GM12878 (cell line): ENCODE measurements around the gene ST7. TPM values are rescaled to one million over a fixed set of nuclear protein-coding genes. Genes with fewer than 3 reads are reported as not detected.

Source experiments
- ATAC-seq: fragments of 200-7000 bp; cut with Tn5 transposase; 3 replicates; pipeline ENCODE4 v1.9.1; 2020; ENCODE audit warnings: mild to moderate bottlenecking, moderate library complexity
- BruUV-seq: library from RNA; stranded (reverse); fragments of 400-500 nt; replicated peaks from 2 replicates; lab custom pipeline; 2021; lab: Mats Ljungman, UMichigan
- CTCF ChIA-PET: fragments of 300-600 bp; sonication (Branson Sonifier 250); formaldehyde crosslinking; extraction: SDS; loops from one replicate; lab custom pipeline; 2021; ENCODE audit warnings: inconsistent platforms; lab: Yijun Ruan, JAX
- POLR2A ChIA-PET: fragments of 350-600 bp; formaldehyde crosslinking; extraction: SDS; loops from one replicate; lab custom pipeline; 2021; ENCODE audit warnings: inconsistent platforms; lab: Charles Lee
- RAD21 ChIA-PET: fragments of 300-600 bp; sonication (Branson Sonifier 250); formaldehyde crosslinking; loops from one replicate; lab custom pipeline; 2023; ENCODE audit warnings: antibody characterized with exemption; ENCODE audit not compliant: unreplicated experiment; lab: Charles Lee
- SMC1A ChIA-PET: fragments of 300-600 bp; sonication (Branson Sonifier 250); formaldehyde crosslinking; loops from one replicate; lab custom pipeline; 2023; ENCODE audit not compliant: unreplicated experiment, uncharacterized antibody; lab: Charles Lee
- DNase-seq: peaks from one replicate; pipeline ENCODE4 v3.0.0-alpha.2; 2011; ENCODE audit warnings: low read depth, low spot score
- FAIRE-seq: peaks from 3 replicates; lab custom pipeline; 2011; peaks lifted over from hg19 to GRCh38; lab: Jason Lieb, UNC
- H2AFZ ChIP-seq: 2 replicates; pipeline ENCODE4 v1.6.0; 2011; ENCODE audit warnings: low read depth, low read length, control low read depth; ENCODE audit not compliant: control insufficient read depth
- H3K27ac ChIP-seq: 2 replicates; pipeline ENCODE4 v1.5.1; 2011; ENCODE audit warnings: control low read depth; ENCODE audit not compliant: control insufficient read depth, insufficient read depth
- H3K27me3 ChIP-seq, 2 experiments: replicated peaks in 1 of 2; 2 replicates each; pipeline versions ENCODE4 v1.6.0 to v1.6.1; 2011; ENCODE audit warnings: low read length in 1 of 2; ENCODE audit not compliant: control insufficient read depth in 2 of 2, insufficient read depth in 2 of 2
- H3K36me3 ChIP-seq, 2 experiments: 2 replicates each; pipeline ENCODE4 v1.5.1; 2011; ENCODE audit warnings: low read length in 1 of 2; ENCODE audit not compliant: control insufficient read depth in 2 of 2, insufficient read depth in 2 of 2
- H3K4me1 ChIP-seq: 2 replicates; pipeline ENCODE4 v1.6.1; 2011; ENCODE audit warnings: mild to moderate bottlenecking, low read length, moderate library complexity, mixed read lengths; ENCODE audit not compliant: control insufficient read depth, insufficient read depth
- H3K4me2 ChIP-seq: 2 replicates; pipeline ENCODE4 v1.6.0; 2011; ENCODE audit warnings: control low read depth; ENCODE audit not compliant: control insufficient read depth, insufficient read depth
- H3K4me3 ChIP-seq: fragments of 200-600 bp; sonication (generic); 2 replicates; pipeline ENCODE4 v1.5.1; 2016
- H3K79me2 ChIP-seq: 2 replicates; pipeline ENCODE4 v1.6.0; 2011; ENCODE audit warnings: low read length; ENCODE audit not compliant: control insufficient read depth, insufficient read depth
- H3K9ac ChIP-seq: 2 replicates; pipeline ENCODE4 v1.8.0; 2011; ENCODE audit warnings: low read length, control low read depth, mixed read lengths; ENCODE audit not compliant: control insufficient read depth, insufficient read depth
- H3K9me3 ChIP-seq: replicated peaks from 3 replicates; pipeline ENCODE4 v1.5.1; 2011; ENCODE audit warnings: mild to moderate bottlenecking, low read length; ENCODE audit not compliant: control insufficient read depth, insufficient read depth
- H4K20me1 ChIP-seq: 2 replicates; pipeline ENCODE4 v1.6.0; 2011; ENCODE audit not compliant: control insufficient read depth, insufficient read depth
- CTCF ChIP-seq, 3 experiments: IDR thresholded peaks in 2 of 3; conservative IDR thresholded peaks in 1 of 3; 2 replicates each; pipeline ENCODE4 v1.5.1; 2011; ENCODE audit warnings: low read depth in 3 of 3, low read length in 3 of 3, mild to moderate bottlenecking in 3 of 3, control low read depth in 2 of 3, moderate library complexity in 2 of 3, inconsistent platforms in 1 of 3, mixed read lengths in 1 of 3; ENCODE audit not compliant: control insufficient read depth in 2 of 3, insufficient read depth in 1 of 3; ENCODE audit errors: extremely low read depth in 1 of 3
- E2F8 ChIP-seq: fragments of 450-650 bp; IDR thresholded peaks from 2 replicates; pipeline ENCODE4 v1.6.1; 2018; ENCODE audit warnings: mild to moderate bottlenecking, low read depth, moderate library complexity; ENCODE audit not compliant: partially characterized antibody
- JUND ChIP-seq: IDR thresholded peaks from 2 replicates; pipeline ENCODE4 v1.6.1; 2012; ENCODE audit warnings: low read depth, mild to moderate bottlenecking, low read length, improper control_type of control experiment, moderate library complexity
- MEF2A ChIP-seq: IDR thresholded peaks from 2 replicates; pipeline ENCODE4 v1.6.1; 2011; ENCODE audit warnings: low read depth, mild to moderate bottlenecking, low read length, moderate library complexity; ENCODE audit not compliant: insufficient read depth
- MYB ChIP-seq: fragments of 150-350 bp; IDR thresholded peaks from 2 replicates; pipeline ENCODE4 v1.6.1; 2014; ENCODE audit warnings: mild to moderate bottlenecking, low read depth, low read length, borderline replicate concordance
- NBN ChIP-seq: fragments of 450-650 bp; IDR thresholded peaks from 2 replicates; pipeline ENCODE4 v1.6.1; 2016
- RBBP5 ChIP-seq: fragments of 200-600 bp; sonication (generic); conservative IDR thresholded peaks from 2 replicates; pipeline ENCODE4 v1.6.1; 2016
- SMAD1 ChIP-seq: fragments of 450-650 bp; IDR thresholded peaks from 2 replicates; pipeline ENCODE4 v1.6.1; 2018; ENCODE audit warnings: mild to moderate bottlenecking, low read depth; ENCODE audit not compliant: partially characterized antibody
- STAT1 ChIP-seq: fragments of 450-650 bp; conservative IDR thresholded peaks from 2 replicates; pipeline ENCODE4 v1.6.1; 2014; ENCODE audit warnings: antibody characterized with exemption, mild to moderate bottlenecking
- USF1 ChIP-seq: IDR thresholded peaks from 2 replicates; pipeline ENCODE4 v1.6.1; 2011; ENCODE audit warnings: borderline replicate concordance, low read depth, mild to moderate bottlenecking, moderate library complexity, mixed read lengths, low read length; ENCODE audit not compliant: insufficient read depth; ENCODE audit errors: extremely low read length
- ZNF687 ChIP-seq: fragments of 450-650 bp; IDR thresholded peaks from 2 replicates; pipeline ENCODE4 v1.6.1; 2017; ENCODE audit warnings: mild to moderate bottlenecking, moderate library complexity
- WGBS: methylation state at CpG from one replicate; pipeline ENCODE4 v1.1.6; 2016; ENCODE audit warnings: low lambda C conversion rate; ENCODE audit not compliant: insufficient replicate concordance, insufficient coverage; ENCODE audit errors: missing lambda C conversion rate; 5-methylcytosine and 5-hydroxymethylcytosine counted together
- in situ Hi-C: fragments of 300-500 bp; cut with MboI; formaldehyde crosslinking; loops from 9 replicates; pipeline ENCODE4 v1.14.3; 2018; ENCODE audit warnings: mixed read lengths
- intact Hi-C: fragments of 100-400 bp; cut with micrococcal nuclease; formaldehyde crosslinking; loops from one replicate; pipeline ENCODE4 v1.14.2; 2022; ENCODE audit not compliant: unreplicated experiment
- polyA plus RNA-seq, 11 experiments: library from polyadenylated mRNA; depleted of rRNA in 4 of 11; unstranded in 6 of 11; stranded (reverse) in 5 of 11; fragments of >200 nt; fragmentation: Nextera tagmentation in 4 of 11; fragmentation: Illumina TruSeq in 1 of 11; extraction: Ambion mirVana in 4 of 11; extraction: Trizol in 1 of 11; gene quantifications; 1 replicate in 1 of 11; 2 replicates in 10 of 11; pipeline versions ENCODE4 v1.2.1 to v1.2.3, GENCODE V29; 2011 to 2016; ENCODE audit warnings: inconsistent platforms in 2 of 11, missing spikeins in 2 of 11, low read depth in 1 of 11
- total RNA-seq, 4 experiments: library from RNA; depleted of rRNA in 3 of 4; stranded (reverse); fragments of >200 nt in 3 of 4; fragmentation: Illumina TruSeq in 1 of 4; extraction: Trizol in 1 of 4; gene quantifications; 2 replicates each; pipeline versions ENCODE4 v1.2.1 to v1.2.3, GENCODE V29; 2013 to 2021

The ST7 gene
- total and polyA plus RNA-seq, 10 of the 15 experiments (the other 5 are each of a cell fraction or from before 2014, with no cell fraction given): 27.7 to 76.4 (median 53.6) TPM

GRCh38 chr7:116997972-116998371 is 44.7 kb downstream of the ST7 start:
- Histone ChIP-seq H3K4me3 (no peak overlapping the region), H4K20me1 (no peaks in the 10 kb centered on the region), H3K36me3 (no peaks in the 10 kb centered on the region), H3K4me2 (no peak overlapping the region), H3K27ac (no peak overlapping the region), H3K9me3 (peaks cover 2% of the 10 kb centered on the region; the same call in 2 of the 3 replicates), H3K9ac (no peak overlapping the region), H3K79me2 (peaks cover 2% of the 10 kb centered on the region; the same call in 1 of the 2 replicates), H2AFZ (no peak overlapping the region), H3K4me1 (no peaks in the 10 kb centered on the region), H3K27me3 (no peaks in the 10 kb centered on the region)
- intact Hi-C loops (no loop called here), in situ Hi-C loops (no loop called here)
- CTCF ChIA-PET: interaction anchor here (0.6 to 4.5 kb wide), 7 partner anchors 7 to 166 kb away, joined by 3 to 23 read pairs (median 8); no protein-coding TSS in a partner anchor
- DNase-seq: no peak
- no TSS peak for BruUV-seq
- RAD21 ChIA-PET: no interaction called here
- TF ChIP-seq SMAD1 (no peak), MYB (no peak), ZNF687 (no peak), E2F8 (no peak), STAT1 (no peak), MEF2A (no peak), CTCF (IDR thresholded peaks at IDR 0.05 in 2 of 3, conservative IDR thresholded peaks at IDR 0.05 in 1 of 3; ENCODE audit: control insufficient read depth in 2 of 3, extremely low read depth in 1 of 3, insufficient read depth in 1 of 3, low read depth in 3 of 3, low read length in 3 of 3) (no peak), NBN (no peak), RBBP5 (no peak), USF1 (no peak), JUND (no peak)
- SMC1A ChIA-PET: interaction anchor here (1.3 to 5.7 kb wide), 6 partner anchors 10 to 136 kb away, joined by 3 to 54 read pairs (median 8); no protein-coding TSS in a partner anchor
- WGBS: 97% methylated on average over 26 of the region's 27 CpGs
- POLR2A ChIA-PET: no interaction called here
- ATAC-seq: no peak
- FAIRE-seq: no peak
